ENCODE measurements around the gene ZNF239.

ZNF239 gene

DNA sequence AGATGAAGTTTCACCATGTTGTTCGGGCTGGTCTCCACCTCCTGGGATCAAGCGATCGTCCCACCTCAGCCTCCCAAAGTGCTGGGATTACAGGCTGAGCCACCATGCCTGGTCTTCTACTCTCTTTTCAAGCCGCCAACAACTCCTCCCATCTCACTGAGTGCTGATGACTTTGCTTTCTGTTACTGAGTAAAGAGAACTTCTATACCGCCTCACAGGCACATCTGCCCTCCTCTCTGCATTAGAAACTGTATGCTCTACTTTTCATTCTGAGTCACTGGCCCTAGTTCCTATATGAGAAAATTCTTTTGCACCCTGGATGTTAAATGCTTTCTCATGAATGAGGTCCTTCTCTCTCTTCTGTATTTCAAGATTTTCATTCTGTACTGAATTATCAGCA is 2.2 kb upstream of the ZNF239 start:
- no peak overlapping the region for H3K4me3 ChIP-seq (ENCODE audit: control insufficient read depth, low read depth, low read length)
- DNase-seq (ENCODE audit: low read depth), result no peak
- TF ChIP-seq, protein P1, sequence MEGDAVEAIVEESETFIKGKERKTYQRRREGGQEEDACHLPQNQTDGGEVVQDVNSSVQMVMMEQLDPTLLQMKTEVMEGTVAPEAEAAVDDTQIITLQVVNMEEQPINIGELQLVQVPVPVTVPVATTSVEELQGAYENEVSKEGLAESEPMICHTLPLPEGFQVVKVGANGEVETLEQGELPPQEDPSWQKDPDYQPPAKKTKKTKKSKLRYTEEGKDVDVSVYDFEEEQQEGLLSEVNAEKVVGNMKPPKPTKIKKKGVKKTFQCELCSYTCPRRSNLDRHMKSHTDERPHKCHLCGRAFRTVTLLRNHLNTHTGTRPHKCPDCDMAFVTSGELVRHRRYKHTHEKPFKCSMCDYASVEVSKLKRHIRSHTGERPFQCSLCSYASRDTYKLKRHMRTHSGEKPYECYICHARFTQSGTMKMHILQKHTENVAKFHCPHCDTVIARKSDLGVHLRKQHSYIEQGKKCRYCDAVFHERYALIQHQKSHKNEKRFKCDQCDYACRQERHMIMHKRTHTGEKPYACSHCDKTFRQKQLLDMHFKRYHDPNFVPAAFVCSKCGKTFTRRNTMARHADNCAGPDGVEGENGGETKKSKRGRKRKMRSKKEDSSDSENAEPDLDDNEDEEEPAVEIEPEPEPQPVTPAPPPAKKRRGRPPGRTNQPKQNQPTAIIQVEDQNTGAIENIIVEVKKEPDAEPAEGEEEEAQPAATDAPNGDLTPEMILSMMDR (conservative IDR thresholded peaks at IDR 0.05; ENCODE audit: control insufficient read depth, insufficient read depth, low read depth, low read length), result no peak

DNA sequence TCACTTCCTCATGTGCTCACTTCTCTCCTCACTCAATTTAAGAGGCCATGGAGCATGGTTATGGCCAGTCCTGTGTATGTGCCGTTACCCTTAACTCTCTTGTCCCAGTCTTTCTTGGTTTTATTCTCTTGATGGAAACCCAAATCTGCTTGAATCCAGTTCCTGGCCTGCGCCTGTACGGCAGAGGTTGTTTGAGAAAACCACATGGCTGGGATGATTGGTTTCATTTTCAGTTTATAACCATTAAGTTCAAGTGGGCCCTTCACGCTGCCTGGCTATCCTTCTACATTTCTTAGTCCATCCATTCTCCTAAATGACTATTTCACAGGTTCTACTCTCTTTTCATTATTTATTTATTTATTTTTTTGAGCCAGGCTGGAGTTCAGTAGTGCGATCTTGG is 1.6 kb upstream of the ZNF239 start:
- H3K4me3 ChIP-seq (ENCODE audit: control insufficient read depth, low read depth, low read length), result no peak overlapping the region
- no peak for DNase-seq (ENCODE audit: low read depth)

DNA sequence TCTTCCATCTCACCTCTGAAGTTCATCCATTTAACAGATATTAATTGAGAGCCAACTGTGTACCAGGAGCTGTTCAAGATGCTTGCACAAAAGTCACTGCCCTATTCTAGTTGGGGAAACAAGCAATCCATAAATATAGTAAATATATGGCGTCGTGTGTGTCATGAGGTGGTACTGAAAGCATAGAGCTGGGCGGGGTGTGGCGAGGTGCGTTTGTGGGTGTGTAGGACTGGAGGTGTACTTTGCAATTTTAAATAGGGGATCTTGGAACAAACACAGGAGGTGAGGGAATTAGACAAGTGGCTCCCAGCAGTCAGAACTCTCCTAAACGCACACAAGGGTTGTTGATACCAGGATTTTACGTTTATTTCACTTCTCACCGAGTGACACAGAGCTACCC is 490 bp upstream of the ZNF239 start:
- TF ChIP-seq, protein P1 (conservative IDR thresholded peaks at IDR 0.05; ENCODE audit: control insufficient read depth, insufficient read depth, low read depth, low read length), result no peak
- DNase-seq (ENCODE audit: low read depth), result no peak
- H3K4me3 ChIP-seq (ENCODE audit: control insufficient read depth, low read depth, low read length), result peak overlapping the region; percentile 63

More for the DNA sequence above, 1.6 kb upstream of the ZNF239 start:
- TF ChIP-seq, protein P1 (conservative IDR thresholded peaks at IDR 0.05; ENCODE audit: control insufficient read depth, insufficient read depth, low read depth, low read length), result no peak

DNA sequence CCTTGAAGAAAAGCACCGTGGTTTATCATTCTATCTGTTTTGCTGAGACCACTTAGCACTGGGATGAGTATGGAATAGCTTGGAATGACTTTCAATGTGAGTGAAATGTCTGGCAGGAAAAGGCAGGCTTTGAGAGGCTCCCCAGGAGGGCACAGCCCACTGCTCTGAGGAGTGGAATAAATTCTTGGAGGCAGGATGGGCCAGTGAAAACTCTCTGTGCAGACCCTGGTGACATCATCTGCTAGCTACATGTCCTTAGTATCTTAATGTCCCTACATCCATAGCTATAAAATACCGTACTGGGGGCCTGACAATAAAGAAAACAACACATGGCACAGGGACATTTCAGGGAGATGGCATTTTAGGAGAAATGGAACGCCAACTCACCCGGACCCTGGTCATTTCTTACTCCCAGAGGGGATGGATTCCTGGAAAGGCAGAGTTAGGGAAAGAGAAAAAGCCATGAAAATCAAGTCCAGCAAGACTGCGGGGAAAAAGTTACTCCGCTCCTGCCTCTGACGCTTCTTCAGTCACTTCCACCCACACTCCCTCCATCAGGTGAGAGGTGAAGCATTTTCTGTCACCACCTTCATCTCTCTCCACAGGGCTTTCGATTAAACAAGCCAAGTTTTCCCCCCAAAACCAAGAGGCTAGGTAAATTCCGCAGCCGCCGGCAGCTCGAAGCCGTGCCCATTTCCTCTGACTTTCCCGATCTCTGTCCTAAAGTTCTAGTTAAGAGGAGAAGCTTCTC is 991 bp downstream of the ZNF239 start:
- TF ChIP-seq, protein P1 (conservative IDR thresholded peaks at IDR 0.05; ENCODE audit: control insufficient read depth, insufficient read depth, low read depth, low read length), result no peak
- peak overlapping the region; percentile 63 for H3K4me3 ChIP-seq (ENCODE audit: control insufficient read depth, low read depth, low read length)
- DNase-seq (ENCODE audit: low read depth), result peak; percentile 14

DNA sequence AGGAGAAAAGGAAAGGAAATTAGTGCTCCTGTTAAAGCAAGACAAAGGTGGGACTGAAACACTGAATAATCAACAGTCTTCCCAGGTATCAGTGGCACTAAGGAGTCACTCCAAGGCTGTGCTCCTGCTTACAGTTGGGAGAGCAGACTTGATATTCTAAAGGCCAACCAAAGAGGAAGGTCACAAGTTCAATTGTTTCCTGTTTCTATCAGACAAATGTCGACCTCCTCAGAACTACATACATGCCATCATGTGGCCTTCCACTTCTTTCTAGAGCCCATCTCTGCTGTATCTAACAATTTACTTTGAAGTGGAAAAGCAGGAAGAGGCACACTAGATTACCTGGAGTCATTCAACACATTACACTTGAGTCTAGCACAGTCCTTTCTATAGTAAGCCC is 3.4 kb downstream of the ZNF239 start:
- H3K4me3 ChIP-seq (ENCODE audit: control insufficient read depth, low read depth, low read length), result no peak overlapping the region
- no peak for DNase-seq (ENCODE audit: low read depth)
- TF ChIP-seq, protein P1 (conservative IDR thresholded peaks at IDR 0.05; ENCODE audit: control insufficient read depth, insufficient read depth, low read depth, low read length), result no peak

DNA sequence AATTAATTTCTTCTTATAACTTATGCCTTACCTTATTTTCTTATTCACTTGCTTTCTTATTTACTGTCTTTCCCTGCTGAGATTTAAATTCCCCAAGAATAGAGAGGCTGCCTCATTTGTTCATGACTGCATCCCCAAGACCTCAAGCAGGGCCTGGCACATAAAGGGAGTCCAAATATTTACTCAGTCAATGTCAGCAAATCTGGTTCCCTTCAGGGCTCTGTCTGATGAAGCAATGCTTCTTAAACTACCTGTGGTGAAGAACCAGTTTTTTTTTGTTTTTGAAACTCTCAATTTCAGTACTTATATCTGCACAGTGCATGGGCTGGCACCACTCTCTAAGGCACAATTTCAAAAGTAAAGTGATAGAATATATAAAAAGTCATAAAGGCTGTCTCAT is 4.7 kb downstream of the ZNF239 start:
- DNase-seq (ENCODE audit: low read depth), result no peak
- no peak overlapping the region for H3K4me3 ChIP-seq (ENCODE audit: control insufficient read depth, low read depth, low read length)
- TF ChIP-seq, protein P1 (conservative IDR thresholded peaks at IDR 0.05; ENCODE audit: control insufficient read depth, insufficient read depth, low read depth, low read length), result no peak
